ENCODE results near the gene POPDC2. TPM values are rescaled to one million over a fixed set of nuclear protein-coding genes. Genes with fewer than 3 reads are reported as not detected.

The POPDC2 gene
- total RNA-seq, 1 donor from 2014 or later, result 1.0 TPM

- no peak for TF ChIP-seq CTCF (IDR thresholded peaks at IDR 0.05; ENCODE audit: insufficient read depth, low read length, poor library complexity, severe bottlenecking)
- H3K4me3 ChIP-seq (ENCODE audit: low read depth, low read length), result no peak overlapping the region
- H3K27me3 ChIP-seq (ENCODE audit: control insufficient read depth, insufficient read depth, low read length), result no peaks in the 10 kb centered on the region
- H3K36me3 ChIP-seq (ENCODE audit: control insufficient read depth, insufficient read depth, low read length), result no peaks in the 10 kb centered on the region
- DNase-seq (ENCODE audit: low read depth), result no peak
These were observed 27.6 kb downstream of the POPDC2 start for GRCh38 chr3:119632829-119633228.

- no peak for TF ChIP-seq CTCF (IDR thresholded peaks at IDR 0.05; ENCODE audit: insufficient read depth, low read length, poor library complexity, severe bottlenecking)
- Histone ChIP-seq H3K27me3 (ENCODE audit: control insufficient read depth, insufficient read depth, low read length) (no peaks in the 10 kb centered on the region), H3K4me3 (ENCODE audit: low read depth, low read length) (no peak overlapping the region), H3K36me3 (ENCODE audit: control insufficient read depth, insufficient read depth, low read length) (no peaks in the 10 kb centered on the region)
- no peak for DNase-seq (ENCODE audit: low read depth)
These were observed 28.2 kb downstream of the POPDC2 start for GRCh38 chr3:119632216-119632615.

- no peak for TF ChIP-seq CTCF (IDR thresholded peaks at IDR 0.05; ENCODE audit: insufficient read depth, low read length, poor library complexity, severe bottlenecking)
- H3K4me3 ChIP-seq (ENCODE audit: low read depth, low read length), result no peak overlapping the region
- H3K36me3 ChIP-seq (ENCODE audit: control insufficient read depth, insufficient read depth, low read length), result no peaks in the 10 kb centered on the region
- no peaks in the 10 kb centered on the region for H3K27me3 ChIP-seq (ENCODE audit: control insufficient read depth, insufficient read depth, low read length)
- DNase-seq (ENCODE audit: low read depth), result no peak
These were observed 28.9 kb downstream of the POPDC2 start for GRCh38 chr3:119631516-119631915.

GRCh38 chr3:119630880-119631329 is 29.5 kb downstream of the POPDC2 start:
- no peak overlapping the region for H3K4me3 ChIP-seq (ENCODE audit: low read depth, low read length)
- H3K27me3 ChIP-seq (ENCODE audit: control insufficient read depth, insufficient read depth, low read length), result no peaks in the 10 kb centered on the region
- no peak for DNase-seq (ENCODE audit: low read depth)
- no peak for TF ChIP-seq CTCF (IDR thresholded peaks at IDR 0.05; ENCODE audit: insufficient read depth, low read length, poor library complexity, severe bottlenecking)
- H3K36me3 ChIP-seq (ENCODE audit: control insufficient read depth, insufficient read depth, low read length), result no peaks in the 10 kb centered on the region

DNA sequence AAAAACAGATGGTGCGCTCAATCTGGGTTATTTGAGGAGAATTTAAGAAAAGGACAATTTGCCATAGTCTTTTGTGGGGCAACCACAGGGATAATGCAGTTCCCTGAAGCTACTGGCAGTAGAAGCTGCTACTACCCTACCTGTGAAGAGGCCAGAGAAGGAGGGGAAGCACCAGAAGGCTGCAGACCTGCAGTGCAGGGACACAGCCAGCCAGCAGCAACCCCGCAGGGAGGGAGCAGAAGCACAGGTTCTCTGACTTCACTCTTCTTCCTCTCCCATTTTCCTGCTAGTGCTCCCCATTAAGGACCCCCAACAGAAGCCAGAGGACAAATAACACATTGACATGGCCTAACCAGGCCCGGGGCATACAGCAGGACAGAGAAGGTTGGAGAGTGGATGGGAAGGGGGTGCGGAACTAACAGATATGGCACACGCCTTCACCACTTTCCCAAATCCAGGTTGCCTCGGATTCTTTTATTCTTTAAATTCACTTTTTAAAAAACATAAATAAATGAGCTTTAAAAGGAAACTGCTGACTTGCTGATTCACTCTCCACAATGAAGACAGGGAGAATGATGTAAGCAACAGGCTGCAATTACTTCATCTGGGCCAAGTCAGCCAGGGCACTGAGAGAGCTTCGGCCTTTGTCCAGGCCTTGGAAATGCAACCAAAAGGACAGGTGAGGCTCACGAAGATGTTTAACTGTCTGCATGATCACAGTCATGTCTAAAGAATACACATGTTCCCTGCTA is 30.1 kb downstream of the POPDC2 start:
- Histone ChIP-seq H3K36me3 (ENCODE audit: control insufficient read depth, insufficient read depth, low read length) (no peaks in the 10 kb centered on the region), H3K4me3 (ENCODE audit: low read depth, low read length) (no peak overlapping the region), H3K27me3 (ENCODE audit: control insufficient read depth, insufficient read depth, low read length) (no peaks in the 10 kb centered on the region)
- TF ChIP-seq CTCF (IDR thresholded peaks at IDR 0.05; ENCODE audit: insufficient read depth, low read length, poor library complexity, severe bottlenecking), result no peak
- DNase-seq (ENCODE audit: low read depth), result no peak

Measured in kidney epithelial cell (primary cell).